Chondrocyte (in vitro differentiated cells): Measurements from ENCODE around the gene CHMP2A. TPM values are rescaled to one million over a fixed set of nuclear protein-coding genes. Genes with fewer than 3 reads are reported as not detected.

Experiments
- DNase-seq: peaks from one replicate; pipeline ENCODE4 v3.0.0; 2021; ENCODE audit warnings: mixed read lengths, low spot score
- H3K27ac Mint-ChIP-seq: one replicate; pipeline ENCODE4 v1.8.0; 2021; ENCODE audit warnings: mild to moderate bottlenecking, moderate library complexity, mixed read lengths; ENCODE audit not compliant: unreplicated experiment
- H3K27me3 Mint-ChIP-seq: 2 replicates; pipeline ENCODE4 v1.8.0; 2021; ENCODE audit warnings: low read depth, mixed read lengths
- H3K36me3 Mint-ChIP-seq: 2 replicates; pipeline ENCODE4 v1.8.0; 2021; ENCODE audit warnings: low read depth, mixed read lengths
- H3K4me1 Mint-ChIP-seq: 2 replicates; pipeline ENCODE4 v1.8.0; 2021; ENCODE audit warnings: low read depth, mild to moderate bottlenecking, mixed read lengths
- H3K4me3 Mint-ChIP-seq: one replicate; pipeline ENCODE4 v1.8.0; 2021; ENCODE audit warnings: mild to moderate bottlenecking, moderate library complexity, mixed read lengths; ENCODE audit not compliant: unreplicated experiment
- H3K9me3 Mint-ChIP-seq: 2 replicates; pipeline ENCODE4 v1.8.0; 2021; ENCODE audit warnings: low read depth, mixed read lengths
- CTCF ChIP-seq: fragments of 200-600 bp; sonication (generic); IDR thresholded peaks from 2 replicates; pipeline ENCODE4 v1.5.0; 2021; ENCODE audit warnings: antibody characterized with exemption, mild to moderate bottlenecking, moderate library complexity
- total RNA-seq: library from RNA; stranded (reverse); gene quantifications from 3 replicates; pipeline ENCODE4 v1.2.1, GENCODE V29; 2021

Gene CHMP2A
- total RNA-seq, 1 donor from 2014 or later, result 85.1 TPM

DNA sequence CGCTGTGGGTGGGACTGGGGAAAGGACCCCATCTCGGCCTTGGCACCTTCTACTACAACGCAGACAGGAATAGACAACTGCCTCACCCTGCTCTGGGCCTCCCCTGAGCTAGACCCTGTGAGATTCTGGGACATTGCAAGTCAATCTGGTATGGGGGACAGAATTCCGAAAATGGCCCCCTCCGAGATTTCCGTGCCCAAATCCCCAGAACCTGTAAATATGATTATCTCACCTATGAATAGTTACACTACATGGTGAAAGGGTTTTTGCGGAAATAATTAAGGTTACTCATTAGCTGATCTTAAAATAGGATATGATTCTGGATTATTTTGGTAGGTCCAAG is 34.7 kb downstream of the CHMP2A start:
- peak overlapping the region; percentile 98 for H3K27ac Mint-ChIP-seq
- H3K36me3 Mint-ChIP-seq, result peaks cover 5% of the 10 kb centered on the region
- no peak for DNase-seq
- peak overlapping the region; percentile 96 for H3K4me3 Mint-ChIP-seq
- peaks cover 38% of the 10 kb centered on the region for H3K4me1 Mint-ChIP-seq
- H3K27me3 Mint-ChIP-seq, result no peaks in the 10 kb centered on the region
- no peak for TF ChIP-seq CTCF
- no peaks in the 10 kb centered on the region for H3K9me3 Mint-ChIP-seq

DNA sequence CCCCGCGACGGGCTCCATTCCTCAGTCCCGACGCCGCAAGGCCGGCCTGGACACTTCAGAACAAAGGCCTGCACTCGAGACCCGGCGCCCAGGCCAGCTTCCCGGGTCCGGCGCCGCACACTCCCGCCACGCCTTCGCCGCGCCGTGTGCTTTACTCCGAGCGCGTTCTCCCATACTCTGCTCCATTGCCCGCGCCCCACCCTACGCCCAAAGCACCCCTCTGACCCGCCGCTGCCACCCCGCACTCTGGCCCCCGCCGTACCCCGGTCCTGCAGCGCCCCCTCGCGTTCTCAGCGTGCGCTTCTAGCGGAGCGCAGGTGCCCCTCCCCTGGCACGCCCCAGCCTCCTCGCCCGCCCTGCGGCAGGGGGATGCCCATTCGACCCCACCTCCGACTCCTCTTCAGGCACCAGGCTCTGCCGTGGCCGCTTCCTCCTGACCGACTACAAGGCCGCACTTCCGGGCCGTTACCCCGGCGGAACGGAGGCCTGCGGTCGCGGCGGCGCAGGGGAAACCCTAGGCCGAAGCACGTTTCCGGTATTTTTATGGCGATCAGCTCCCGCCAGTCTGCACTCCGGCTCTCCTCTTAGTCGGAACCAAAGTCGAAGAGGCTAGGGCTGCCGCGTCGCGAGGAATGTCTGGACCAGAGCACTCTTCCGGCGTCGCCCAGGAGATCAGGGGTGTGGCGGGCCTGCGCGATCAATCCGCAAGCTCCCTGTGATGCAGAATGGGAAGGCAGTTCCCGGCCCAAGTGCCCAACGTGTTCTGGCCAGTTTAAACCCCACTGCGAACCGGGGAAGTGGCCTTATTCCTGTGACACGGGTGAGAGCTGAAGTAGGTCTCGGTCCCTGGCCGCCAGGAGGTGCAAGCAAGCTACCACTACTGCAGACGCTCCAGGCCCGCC is 35.3 kb downstream of the CHMP2A start, which contains the start of gene ZBTB45:
Gene ZBTB45, minus strand, starts transcription at position 456 of the 902 bp plus-strand sequence. CDS start 2,137 bp downstream, outside the sequence.
- TF ChIP-seq CTCF, result peak; percentile 76
- Mint-ChIP-seq H3K36me3 (peaks cover 5% of the 10 kb centered on the region), H3K4me3 (peak within 1 kb of the TSS; percentile 96)

GRCh38 chr19:58519087-58519354 is 35.9 kb downstream of the CHMP2A start:
- Mint-ChIP-seq H3K4me3 (peak overlapping the region; percentile 96), H3K27me3 (no peaks in the 10 kb centered on the region), H3K9me3 (no peaks in the 10 kb centered on the region), H3K27ac (peak overlapping the region; percentile 98), H3K36me3 (peaks cover 5% of the 10 kb centered on the region), H3K4me1 (peaks cover 42% of the 10 kb centered on the region)
- no peak for DNase-seq
- TF ChIP-seq CTCF, result no peak

More for the DNA sequence above, 35.3 kb downstream of the CHMP2A start, which contains the start of gene ZBTB45:
- no peaks in the 10 kb centered on the region for H3K9me3 Mint-ChIP-seq
- H3K27ac Mint-ChIP-seq, result peak within 1 kb of the TSS; percentile 98
- H3K27me3 Mint-ChIP-seq, result no peaks in the 10 kb centered on the region
- H3K4me1 Mint-ChIP-seq, result peaks cover 42% of the 10 kb centered on the region
- DNase-seq, result peak; percentile 98

- peak overlapping the region; percentile 96 for H3K4me3 Mint-ChIP-seq
- H3K4me1 Mint-ChIP-seq, result peaks cover 42% of the 10 kb centered on the region
- H3K36me3 Mint-ChIP-seq, result peaks cover 5% of the 10 kb centered on the region
- DNase-seq, result no peak
- H3K27ac Mint-ChIP-seq, result peak overlapping the region; percentile 98
- no peak for TF ChIP-seq CTCF
- no peaks in the 10 kb centered on the region for H3K9me3 Mint-ChIP-seq
- no peaks in the 10 kb centered on the region for H3K27me3 Mint-ChIP-seq
Observed at GRCh38 chr19:58518256-58519086, 36.4 kb downstream of the CHMP2A start.
